Stomach (tissue), 4 donors: ENCODE measurements around the gene GLRA3.
"Not testable (repeated sequence)": the region's sequence is repeated elsewhere in the genome, so short reads cannot be mapped to it uniquely, and the experiment has no call there.

Source experiments
- CTCF ChIP-seq, 7 experiments: fragments of 450-650 bp in 4 of 7; fragments of 200-600 bp in 3 of 7; sonication (generic) in 3 of 7; IDR thresholded peaks; one replicate each; pipeline ENCODE4 v1.5.1; 2016 to 2019; ENCODE audit warnings: antibody characterized with exemption in 7 of 7, control low read depth in 2 of 7, mild to moderate bottlenecking in 1 of 7
- POLR2A ChIP-seq, 4 donors: fragments of 450-650 bp; IDR thresholded peaks; one replicate each; pipeline ENCODE4 v1.6.1; 2016; ENCODE audit warnings: antibody characterized with exemption in 4 of 4, control low read depth in 2 of 4, mild to moderate bottlenecking in 1 of 4, moderate library complexity in 1 of 4
- POLR2AphosphoS5 ChIP-seq, 3 donors: sonication (generic); formaldehyde crosslinking; IDR thresholded peaks; one replicate each; pipeline ENCODE4 v1.6.1; 2016; ENCODE audit warnings: antibody characterized with exemption in 3 of 3

DNA sequence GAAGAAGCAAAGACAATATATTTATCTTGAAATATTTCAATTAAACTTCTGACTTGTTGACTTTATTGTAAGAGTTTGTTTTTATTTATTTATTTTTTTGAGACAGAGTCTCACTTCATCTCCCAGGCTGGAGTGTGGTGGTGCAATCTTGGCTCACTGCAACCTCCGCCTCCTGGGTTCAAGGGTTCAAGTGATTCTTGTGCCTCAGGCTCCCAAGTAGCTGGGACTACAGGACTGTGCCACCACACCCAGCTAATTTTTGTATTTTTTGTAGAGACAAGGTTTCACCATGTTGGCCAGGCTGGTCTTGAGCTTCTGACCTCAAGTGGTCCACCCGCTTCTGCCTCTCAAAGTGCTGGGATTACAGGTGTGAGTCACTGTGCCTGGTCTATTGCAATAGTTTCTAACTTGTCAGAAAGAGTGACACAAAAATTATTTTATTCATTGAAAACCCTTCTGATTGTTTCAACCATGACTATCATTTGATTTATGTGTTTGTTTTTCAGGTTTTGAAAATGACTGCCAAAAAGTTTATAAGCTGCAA lies 199.1 kb downstream of the GLRA3 start:
- TF ChIP-seq POLR2A, CTCF, POLR2AphosphoS5 (IDR thresholded peaks at IDR 0.05): not testable (repeated sequence)
